HG03442 (cell line): ENCODE data around the gene NDUFA12.

Experiments used
- ATAC-seq: cut with Tn5 transposase; IDR thresholded peaks from one replicate; pipeline ENCODE4 v1.9.1; 2021; ENCODE audit warnings: mild to moderate bottlenecking, moderate library complexity; ENCODE audit not compliant: unreplicated experiment

NDUFA12 gene

DNA sequence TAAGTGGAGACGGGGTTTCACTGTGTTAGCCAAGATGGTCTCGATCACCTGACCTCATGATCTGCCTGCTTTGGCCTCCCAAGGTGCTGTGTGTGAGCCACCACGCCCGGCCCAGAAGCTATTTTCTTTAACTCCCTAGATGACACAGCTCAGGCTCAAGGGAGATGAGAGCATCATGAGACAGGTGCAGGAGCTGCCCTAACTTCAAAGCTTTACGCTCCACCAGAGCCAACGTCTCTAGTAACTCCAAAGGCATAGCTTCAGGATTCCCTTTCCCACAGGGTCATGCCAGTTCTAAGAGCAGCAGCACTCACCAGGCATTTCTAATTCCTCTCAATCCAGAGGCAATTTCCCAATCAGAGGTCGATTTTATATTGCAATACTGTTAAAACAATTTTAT lies 21.0 kb downstream of the NDUFA12 start:
- no peak for ATAC-seq

DNA sequence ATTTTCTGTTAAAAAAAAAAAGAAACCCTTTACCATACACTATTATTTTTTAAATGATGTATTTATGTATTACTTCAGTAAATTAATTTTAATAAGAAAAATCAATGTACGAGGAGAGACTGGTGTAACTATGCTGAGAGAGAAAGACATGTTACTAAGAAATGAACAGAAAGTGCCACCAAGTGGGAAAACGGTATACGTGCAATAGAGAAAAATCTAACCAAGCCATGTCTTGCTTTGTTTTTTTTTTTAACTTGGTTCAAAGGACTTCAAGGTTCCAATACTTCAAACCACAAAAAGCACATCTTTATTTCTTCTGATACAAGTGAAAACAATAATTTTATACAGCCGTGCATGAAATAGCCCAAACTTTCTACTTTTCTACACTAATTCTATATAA lies 22.9 kb downstream of the NDUFA12 start:
- ATAC-seq: no peak

DNA sequence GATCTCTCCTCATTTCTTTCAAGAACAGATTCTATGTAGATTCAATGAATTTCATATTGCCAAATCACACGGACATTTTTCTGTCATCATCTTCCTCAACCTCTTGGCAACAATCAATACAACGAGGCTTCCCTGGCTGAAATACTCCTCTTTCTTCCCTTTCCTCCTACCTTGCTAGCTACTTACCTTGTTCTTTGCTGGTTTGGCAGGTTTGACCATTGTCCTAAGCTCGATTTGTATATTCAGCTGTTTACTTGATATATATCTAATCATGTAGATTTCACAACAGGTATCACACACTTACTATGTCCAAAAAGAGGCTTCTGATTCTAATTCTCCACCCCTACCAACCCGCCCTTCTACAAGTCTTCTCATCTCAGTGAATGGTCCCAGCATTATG lies 23.6 kb downstream of the NDUFA12 start:
- no peak for ATAC-seq

DNA sequence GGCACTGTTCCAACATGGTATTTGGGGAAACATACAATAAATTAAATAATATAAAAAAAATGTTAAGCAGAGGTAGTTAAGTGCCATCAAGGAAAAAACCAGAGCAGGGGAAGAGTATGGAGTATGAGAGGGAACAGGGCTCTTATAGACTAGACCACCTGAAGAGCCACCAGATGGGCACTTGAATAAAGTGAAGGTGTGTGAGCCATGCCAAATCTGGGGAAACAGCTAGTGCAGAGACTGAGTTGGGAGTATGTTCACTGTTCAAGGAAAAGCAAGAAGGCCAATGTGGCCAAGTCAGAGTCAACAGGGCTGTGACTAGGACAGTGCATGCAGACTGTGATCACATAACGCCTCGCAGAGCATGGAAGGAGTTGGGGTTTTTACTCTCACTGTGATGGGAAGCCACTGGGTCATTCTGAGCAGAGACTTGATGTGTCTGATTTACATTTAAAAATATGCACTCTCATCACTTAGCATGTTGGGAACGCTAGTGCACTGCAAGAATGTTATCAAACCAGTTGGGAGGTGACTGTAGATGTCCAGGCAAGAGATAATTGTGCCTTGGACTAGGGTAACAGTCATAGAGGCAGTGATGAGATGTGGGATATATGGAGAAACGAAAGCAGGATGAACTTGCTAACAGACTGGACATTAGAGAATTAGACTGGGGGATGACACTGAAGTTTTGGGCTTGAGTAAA lies 25.6 kb downstream of the NDUFA12 start:
- no peak for ATAC-seq

DNA sequence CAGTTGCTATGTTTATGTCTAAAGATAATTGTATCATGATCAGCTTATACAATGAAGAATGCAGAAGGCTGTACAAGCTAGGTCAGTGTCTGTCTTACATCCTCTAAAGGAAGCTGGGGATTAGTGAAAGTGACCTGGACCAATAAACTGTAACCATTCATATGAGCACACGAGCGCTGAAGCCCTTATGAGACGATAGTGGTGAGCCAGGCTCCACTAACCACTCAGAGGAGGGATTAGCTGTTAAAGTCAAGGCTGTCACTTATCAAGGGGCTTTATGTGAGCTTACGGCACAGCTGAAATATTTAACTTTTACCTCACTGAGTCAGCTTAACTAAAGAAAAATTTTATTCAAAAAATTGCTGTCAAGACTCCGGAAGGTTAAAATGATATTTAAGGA lies 30.3 kb downstream of the NDUFA12 start:
- no peak for ATAC-seq

GRCh38 chr12:94972795-94973194 lies 30.7 kb downstream of the NDUFA12 start:
- no peak for ATAC-seq

DNA sequence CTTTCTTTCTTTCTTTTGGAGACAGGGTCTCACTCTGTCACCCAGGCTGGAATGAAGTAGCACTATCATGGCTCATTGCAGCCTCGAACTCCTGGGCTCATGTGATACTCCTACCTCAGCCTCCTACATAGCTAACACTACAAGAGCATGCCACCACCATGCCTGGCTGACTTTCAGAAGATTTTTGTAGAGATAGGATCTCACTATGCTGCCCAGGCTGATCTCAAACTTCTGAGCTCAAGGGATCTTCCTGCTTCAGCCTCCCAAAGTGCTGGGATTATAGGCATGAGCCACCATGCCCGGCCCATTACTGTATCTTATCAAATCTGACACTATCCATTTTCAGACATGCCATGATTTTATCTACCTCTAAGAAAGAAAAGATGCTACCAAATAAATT lies 31.6 kb downstream of the NDUFA12 start:
- ATAC-seq: no peak

DNA sequence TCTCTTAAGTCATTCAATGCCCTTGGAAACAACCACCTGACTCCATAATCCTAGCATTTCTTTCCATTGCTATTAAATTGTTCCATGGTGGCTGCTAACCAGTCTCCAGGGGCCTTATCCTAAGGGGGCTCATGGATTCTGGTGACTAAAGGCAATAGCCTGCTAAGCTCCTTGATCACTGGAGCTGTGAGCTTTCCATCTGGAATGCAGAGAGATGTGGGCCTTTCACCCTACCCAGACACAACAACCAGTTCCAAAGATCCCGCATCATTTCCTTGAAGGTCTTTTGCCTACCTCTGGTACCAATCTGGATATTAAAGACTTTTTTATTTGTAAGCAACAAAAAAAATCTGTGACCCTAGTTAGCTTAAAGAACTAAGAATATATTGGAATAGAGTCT lies 32.9 kb downstream of the NDUFA12 start:
- ATAC-seq: no peak

DNA sequence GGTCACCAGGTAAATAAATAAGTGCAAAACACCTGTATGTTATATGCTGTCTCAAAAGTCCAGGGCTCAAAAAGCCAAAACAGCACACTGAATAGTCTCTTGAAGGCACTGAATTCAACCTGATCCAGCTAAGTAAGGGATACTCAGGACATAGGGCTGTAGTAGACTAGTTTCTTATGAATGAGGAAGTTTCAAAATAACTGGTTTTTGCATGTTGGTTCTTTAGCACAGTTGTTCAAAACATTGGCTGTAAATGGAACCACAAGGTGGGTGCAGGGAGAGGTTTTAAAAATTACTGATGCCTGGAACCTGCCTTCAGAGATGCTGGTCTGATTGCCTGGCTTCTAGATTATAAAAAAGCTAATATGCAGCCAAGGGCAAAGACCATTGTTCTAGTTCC lies 34.1 kb downstream of the NDUFA12 start:
- ATAC-seq: no peak

DNA sequence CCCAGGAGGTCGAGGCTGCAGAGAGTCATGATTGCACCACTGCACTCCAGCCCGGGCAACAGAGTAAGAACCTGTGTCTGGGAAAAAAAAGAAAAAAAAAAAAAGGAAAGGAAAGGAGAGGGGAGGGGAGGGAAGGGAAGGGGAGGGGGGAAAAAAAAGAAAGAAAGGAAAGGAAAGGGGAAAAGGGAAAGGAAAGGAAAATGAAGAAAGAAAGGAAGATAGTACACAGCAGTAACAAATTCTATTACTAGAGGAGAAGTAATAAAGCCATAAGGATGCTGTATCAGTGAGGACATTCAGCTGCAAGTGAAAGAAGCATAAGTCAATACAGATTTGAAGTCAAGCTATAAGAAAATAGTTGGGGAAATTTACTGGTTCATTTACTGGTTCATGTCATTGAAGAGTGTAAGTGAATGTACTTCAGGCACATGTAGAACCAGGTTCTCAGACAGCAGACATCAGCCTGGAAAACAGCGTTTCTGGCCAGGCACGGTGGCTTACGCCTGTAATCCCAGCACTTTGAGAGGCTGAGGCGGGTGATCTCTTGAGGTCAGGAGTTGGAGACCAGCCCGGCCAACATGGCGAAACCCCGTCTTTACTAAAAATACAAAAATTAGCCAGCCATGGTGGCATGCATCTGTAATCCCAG lies 37.4 kb downstream of the NDUFA12 start:
- ATAC-seq: no peak

DNA sequence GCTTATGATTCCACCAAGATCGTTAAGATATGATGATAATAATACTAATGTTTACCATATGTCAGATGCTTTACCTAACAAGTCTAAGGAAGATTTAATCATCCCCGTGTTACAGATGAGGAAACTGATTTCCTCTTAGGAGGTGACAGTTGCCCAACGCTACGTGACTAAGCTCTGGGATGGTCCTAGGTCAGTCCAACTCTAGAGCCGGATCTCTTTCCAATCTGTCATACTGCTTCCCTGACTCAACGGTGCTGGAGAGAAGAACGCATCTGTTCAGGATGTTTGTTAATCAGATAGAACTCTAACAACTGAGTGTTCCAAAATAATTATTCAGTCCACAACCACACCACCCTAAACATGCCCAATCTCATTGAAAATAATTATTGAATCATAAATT lies 39.8 kb downstream of the NDUFA12 start:
- no peak for ATAC-seq

DNA sequence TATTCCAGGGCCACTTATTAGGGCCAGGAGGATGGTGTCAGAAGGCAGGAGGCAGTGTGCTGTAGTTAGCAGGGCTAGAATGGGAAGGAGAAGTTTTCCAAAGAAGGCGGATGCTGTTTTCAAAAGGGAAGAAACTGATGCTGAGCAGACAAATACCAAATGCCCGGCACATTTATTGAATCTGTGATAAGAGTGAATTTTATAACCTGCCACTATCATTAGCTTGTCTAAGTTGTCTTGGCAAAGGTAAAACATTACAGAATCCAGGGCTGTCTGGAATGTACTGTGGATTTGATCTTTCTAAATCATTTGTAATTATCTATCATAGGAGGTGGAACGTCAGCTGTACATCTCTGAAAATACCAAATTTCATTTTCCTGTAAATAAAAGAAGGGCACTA lies 40.8 kb downstream of the NDUFA12 start:
- no peak for ATAC-seq

DNA sequence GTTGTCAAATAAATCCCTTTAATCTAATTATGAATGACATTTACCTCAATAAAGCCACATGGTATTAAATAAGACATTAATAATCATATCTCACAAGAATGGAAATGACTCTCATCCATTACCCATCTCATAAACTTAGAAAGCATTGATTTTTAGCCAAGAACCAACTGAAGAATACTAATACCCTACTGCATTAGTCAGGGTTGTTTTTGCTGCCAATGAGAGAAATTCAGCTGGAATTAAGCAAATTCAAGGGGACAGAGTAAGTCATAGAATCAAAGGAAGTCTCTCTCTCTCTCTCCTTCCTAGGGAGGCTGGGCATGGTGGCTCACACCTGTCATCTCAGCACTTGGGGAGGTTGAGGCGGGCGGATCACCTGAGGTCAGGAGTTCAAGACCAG lies 41.6 kb downstream of the NDUFA12 start:
- ATAC-seq: no peak

GRCh38 chr12:94961256-94961824 lies 42.2 kb downstream of the NDUFA12 start:
- no peak for ATAC-seq

GRCh38 chr12:94957006-94957405 lies 46.5 kb downstream of the NDUFA12 start:
- ATAC-seq: no peak

- ATAC-seq: no peak
These were observed 48.4 kb downstream of the NDUFA12 start for GRCh38 chr12:94954948-94955592.

GRCh38 chr12:94954029-94954685 lies 49.3 kb downstream of the NDUFA12 start:
- no peak for ATAC-seq

DNA sequence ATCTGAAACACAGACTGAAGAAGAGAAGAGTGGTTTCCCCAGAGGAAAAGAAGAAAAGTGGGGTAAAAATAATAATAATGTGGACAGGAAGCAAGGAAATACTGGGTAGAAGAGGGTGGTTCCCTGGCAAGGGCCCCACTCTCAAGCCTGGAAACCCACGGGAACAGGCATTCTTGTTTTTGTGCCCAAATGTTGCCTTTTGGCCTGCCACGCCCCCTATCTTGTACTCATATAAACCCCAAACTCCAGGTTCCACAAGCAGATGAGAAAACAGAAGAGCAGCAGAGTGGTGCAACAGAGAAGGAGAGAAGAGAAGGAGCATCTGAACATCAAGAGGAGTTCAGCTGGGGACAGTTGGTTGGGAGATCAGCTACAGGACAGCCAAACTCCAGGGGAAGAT lies 51.2 kb downstream of the NDUFA12 start:
- ATAC-seq: no peak

DNA sequence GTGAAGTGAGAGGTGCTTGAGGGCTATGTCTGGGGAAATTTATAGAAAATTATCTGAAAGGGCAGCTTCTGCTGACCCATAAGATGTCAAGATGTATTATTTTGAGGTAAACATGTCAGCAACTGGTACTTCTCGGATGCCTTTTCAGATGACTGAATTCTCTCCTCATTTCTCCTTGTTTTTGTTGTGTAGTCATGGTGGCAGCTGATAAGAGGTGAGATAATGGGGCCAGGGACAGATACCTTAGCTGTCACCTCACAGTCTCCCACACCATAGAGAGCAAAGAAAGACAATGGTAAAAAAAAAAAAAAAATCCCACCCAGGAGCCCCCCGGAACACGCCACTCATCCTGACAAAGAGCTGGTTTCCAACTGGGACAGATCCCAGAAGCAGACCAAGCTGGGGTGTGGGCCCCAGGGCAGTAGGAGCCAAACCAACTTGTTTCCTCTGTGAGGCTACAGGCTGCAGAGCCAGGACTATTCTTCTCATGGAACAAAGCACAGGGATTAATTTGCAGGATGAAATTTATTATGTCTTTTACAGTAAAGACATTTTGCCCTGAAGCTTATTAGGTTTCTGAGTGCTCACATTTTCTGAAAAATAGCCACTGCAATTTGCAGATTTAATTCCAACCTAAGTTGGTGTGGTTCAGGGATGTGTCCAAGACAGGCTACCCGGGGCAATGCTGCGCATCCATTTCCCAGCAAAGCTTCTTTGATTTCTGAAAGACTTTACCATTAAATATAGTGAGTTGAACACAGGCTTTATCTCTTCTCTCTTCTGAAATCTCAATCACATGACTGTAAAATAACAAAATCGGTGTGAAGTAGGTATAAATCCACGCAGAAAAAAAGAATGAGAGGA lies 52.2 kb downstream of the NDUFA12 start:
- ATAC-seq: no peak

- ATAC-seq: no peak
These were observed 55.2 kb downstream of the NDUFA12 start for GRCh38 chr12:94948232-94948810.
